ENCODE measurements around the gene ST8SIA6.

The ST8SIA6 gene

GRCh38 chr10:17385066-17385465 lies 69.3 kb downstream of the ST8SIA6 start:
- DNase-seq (ENCODE audit: low spot score) = no peak

DNA sequence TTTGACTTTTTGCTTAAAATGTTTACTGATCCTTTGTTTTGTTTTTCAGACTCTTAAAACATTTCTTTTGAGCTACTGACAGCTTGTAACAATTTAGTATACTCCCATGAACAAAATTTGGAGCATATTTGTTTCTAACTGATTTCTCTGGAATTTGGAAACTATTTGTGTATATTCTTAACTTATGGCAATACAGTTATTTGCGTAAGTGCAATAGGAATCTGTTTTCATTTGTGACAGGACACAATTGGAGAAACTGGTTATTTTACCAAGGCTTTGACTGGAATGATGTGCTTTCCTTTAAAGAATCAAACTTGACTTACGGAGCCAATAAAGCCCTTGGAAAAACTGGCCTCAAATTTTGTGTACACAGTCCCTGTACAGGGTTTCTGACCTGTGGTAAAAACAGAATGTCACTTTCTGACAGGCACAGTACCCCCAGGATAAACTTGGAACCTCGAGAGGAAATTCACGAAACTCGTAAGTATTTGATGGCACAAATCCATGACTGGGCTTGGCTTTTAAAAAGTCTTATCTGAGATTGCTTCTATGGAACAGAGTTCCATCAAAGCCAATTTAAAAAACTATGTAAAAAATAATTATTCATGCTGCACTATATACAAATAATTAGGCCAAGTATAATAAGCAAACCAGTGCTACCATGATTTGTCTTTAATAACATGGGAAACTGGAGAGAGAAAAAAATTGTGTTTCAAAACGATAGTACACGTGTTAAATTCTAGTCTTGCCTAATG lies 70.4 kb downstream of the ST8SIA6 start:
- no peak for DNase-seq (ENCODE audit: low spot score)

DNA sequence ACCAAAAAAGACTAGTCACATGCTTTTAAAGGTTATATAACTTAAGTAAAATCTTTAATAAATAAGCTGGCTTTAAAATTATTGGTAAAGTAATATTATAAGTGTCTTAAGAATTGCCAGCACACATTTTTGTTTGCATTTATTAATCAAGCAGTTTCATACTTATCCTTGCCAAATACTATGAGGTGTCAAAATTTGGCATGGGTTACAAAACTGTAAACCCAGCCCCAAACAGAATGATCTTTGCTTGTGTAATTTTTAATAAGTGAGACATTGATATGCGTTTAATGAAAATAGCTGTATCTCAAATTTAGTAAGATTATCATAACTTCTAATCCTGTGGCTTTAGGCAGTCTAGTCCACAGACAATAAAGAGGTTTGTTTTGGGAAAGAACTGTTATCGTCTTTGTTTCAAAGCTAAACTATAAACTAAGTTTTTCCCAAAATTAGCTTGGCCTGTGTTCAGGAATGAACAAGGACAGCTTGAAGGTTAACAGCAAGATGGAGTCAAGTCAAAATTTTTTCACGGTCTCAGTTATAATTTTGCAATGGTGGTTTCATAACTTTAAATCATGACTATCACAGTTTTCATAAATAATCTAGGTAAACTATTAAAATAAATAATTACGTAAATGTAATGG lies 72.8 kb downstream of the ST8SIA6 start:
- no peak for DNase-seq (ENCODE audit: low spot score)

GRCh38 chr10:17380888-17381287 lies 73.5 kb downstream of the ST8SIA6 start:
- DNase-seq (ENCODE audit: low spot score) = no peak

- DNase-seq (ENCODE audit: low spot score) = no peak
These were observed 74.4 kb downstream of the ST8SIA6 start for GRCh38 chr10:17380016-17380415.

DNA sequence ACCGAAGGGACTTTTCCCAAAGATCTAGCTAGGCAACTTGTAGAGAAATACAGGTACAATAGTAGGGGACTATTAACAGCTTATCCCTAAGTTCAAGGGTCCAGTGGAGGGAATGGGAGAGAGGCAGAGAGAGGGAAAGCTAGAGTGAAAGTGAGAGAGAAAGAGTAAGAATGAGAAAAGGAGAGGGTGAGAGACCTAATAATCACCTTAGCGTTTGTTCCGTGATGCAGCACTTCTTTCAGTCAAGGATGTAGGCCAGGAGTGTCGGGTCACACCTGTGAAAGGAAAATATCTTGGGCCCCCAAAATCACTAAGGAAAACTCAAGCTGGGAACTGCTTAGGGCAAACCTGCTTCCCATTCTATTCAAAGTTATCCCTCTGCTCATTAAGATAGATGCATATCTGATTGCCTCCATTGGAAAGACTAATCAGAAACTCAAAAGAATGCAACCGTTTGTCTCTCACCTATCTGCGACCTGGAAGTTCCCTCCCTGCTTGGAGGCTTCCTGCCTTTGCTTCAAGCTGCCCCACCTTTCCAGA lies 75.2 kb downstream of the ST8SIA6 start:
- DNase-seq (ENCODE audit: low spot score) = no peak

- DNase-seq (ENCODE audit: low spot score) = no peak
These were observed 78.3 kb downstream of the ST8SIA6 start for GRCh38 chr10:17375936-17376584.

GRCh38 chr10:17368708-17369272 lies 85.6 kb downstream of the ST8SIA6 start:
- no peak for DNase-seq (ENCODE audit: low spot score)

GRCh38 chr10:17366705-17367104 lies 87.7 kb downstream of the ST8SIA6 start:
- no peak for DNase-seq (ENCODE audit: low spot score)

GRCh38 chr10:17365402-17365801 lies 89.0 kb downstream of the ST8SIA6 start:
- DNase-seq (ENCODE audit: low spot score) = no peak

DNA sequence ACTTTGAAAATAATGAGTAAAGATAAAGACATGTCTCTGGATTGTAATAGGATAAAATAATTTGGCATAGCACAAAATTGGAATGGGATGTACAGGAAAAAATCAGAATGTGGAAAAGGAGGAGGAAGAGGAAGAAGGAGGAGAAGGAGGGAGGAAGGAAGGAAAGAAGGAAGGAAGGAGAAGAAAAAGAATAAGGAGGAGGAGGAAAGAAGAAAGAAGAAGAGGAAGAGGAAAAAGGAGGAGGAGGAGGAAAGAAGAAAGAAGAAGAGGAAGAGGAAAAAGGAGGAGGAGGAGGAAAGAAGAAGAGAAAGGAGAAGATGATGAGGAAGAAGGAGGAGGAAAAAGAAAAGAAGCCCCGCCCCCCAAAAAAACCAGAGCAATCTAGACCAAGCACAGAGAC lies 95.9 kb downstream of the ST8SIA6 start:
- no peak for DNase-seq (ENCODE audit: low spot score)

- no peak for DNase-seq (ENCODE audit: low spot score)
These were observed 96.6 kb downstream of the ST8SIA6 start for GRCh38 chr10:17357781-17358180.

GRCh38 chr10:17356820-17357219 lies 97.6 kb downstream of the ST8SIA6 start:
- DNase-seq (ENCODE audit: low spot score) = no peak

GRCh38 chr10:17354781-17355180 lies 99.6 kb downstream of the ST8SIA6 start:
- no peak for DNase-seq (ENCODE audit: low spot score)

DNA sequence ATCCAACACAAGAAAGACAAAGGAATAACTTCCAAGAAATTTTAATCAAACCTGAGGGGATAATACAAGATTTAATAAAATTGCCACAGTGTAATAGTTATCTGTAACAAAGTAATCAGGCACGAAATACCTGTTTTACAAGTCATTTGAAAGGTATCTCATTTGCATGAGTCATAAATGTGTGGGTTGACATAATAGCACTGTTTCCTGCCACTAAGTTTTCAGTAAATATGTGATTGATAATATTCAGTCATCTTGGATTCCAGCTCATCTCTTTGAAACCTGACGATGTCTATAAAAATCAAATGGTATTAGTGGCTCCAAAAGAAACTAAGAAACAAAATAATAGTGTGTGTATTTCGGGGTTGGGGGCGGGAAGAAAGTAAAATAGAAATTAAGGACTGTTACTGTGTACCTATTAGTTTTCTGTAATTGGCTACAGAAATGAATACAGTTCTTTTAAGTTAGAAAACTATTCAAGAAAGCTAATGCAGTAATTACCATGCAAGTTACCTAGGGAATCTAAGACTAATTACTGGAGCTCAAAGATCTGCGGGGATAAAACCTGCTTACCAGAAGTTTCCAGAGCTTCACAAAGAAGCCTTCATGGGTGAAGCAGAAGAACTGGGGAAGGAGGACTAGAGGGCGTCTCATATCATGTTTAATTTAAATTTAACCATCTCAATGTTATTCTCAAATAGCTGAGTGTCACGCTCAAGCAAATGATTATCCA lies 100.7 kb downstream of the ST8SIA6 start:
- DNase-seq (ENCODE audit: low spot score) = peak; percentile 63

- no peak for DNase-seq (ENCODE audit: low spot score)
These were observed 101.8 kb downstream of the ST8SIA6 start for GRCh38 chr10:17352583-17352982.

- DNase-seq (ENCODE audit: low spot score) = no peak
These were observed 102.9 kb downstream of the ST8SIA6 start for GRCh38 chr10:17351506-17351905.

- DNase-seq (ENCODE audit: low spot score) = peak; percentile 24
These were observed 104.7 kb downstream of the ST8SIA6 start for GRCh38 chr10:17349717-17350116.

GRCh38 chr10:17348501-17349349 lies 105.7 kb downstream of the ST8SIA6 start:
- peak; percentile 75 for DNase-seq (ENCODE audit: low spot score)

DNA sequence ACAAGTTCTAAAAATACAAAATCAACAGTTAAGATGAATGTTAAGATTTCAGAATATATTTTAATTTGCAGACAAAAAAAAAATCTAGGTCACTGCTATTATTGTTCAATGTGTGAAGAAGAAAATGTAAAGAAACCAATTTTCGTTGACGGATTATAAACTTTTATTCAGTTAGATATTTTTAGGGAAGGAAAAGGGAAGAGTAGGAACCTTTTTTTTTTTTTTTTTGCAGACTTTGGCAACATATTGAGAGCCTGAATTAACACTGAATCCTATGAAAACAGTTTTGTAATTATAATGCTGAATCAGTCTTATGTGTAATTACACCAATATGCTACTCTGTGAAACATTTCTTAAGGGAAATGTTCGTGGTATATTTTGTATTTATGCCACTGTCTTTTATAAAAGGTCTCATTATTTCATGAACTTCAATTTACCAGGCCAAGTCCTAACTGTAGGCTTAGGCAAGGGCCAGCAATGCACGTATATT lies 106.3 kb downstream of the ST8SIA6 start:
- DNase-seq (ENCODE audit: low spot score) = no peak

GRCh38 chr10:17344206-17344605 lies 110.2 kb downstream of the ST8SIA6 start:
- DNase-seq (ENCODE audit: low spot score) = no peak

All from LoVo (cell line).